Fibroblast of lung (primary cell): Measurements from ENCODE around the gene LCP1. TPM values are rescaled to one million over a fixed set of nuclear protein-coding genes. Genes with fewer than 3 reads are reported as not detected.

Experiments used
- DNase-seq, 2 donors: peaks; one replicate each; pipeline versions ENCODE4 v3.0.0 to v3.0.0-alpha.2; 2010; ENCODE audit warnings: low read depth in 2 of 2
- H2AFZ ChIP-seq: 2 replicates; pipeline ENCODE4 v1.5.1; 2012; ENCODE audit warnings: low read length, control low read depth, inconsistent platforms
- H3K27ac ChIP-seq: 2 replicates; pipeline ENCODE4 v1.5.1; 2011; ENCODE audit warnings: low read length, control low read depth; ENCODE audit not compliant: insufficient read depth
- H3K27me3 ChIP-seq: 2 replicates; pipeline ENCODE4 v1.5.1; 2011; ENCODE audit warnings: mild to moderate bottlenecking, low read length; ENCODE audit not compliant: control insufficient read depth, insufficient read depth
- H3K36me3 ChIP-seq: 2 replicates; pipeline ENCODE4 v1.5.1; 2011; ENCODE audit warnings: low read length; ENCODE audit not compliant: control insufficient read depth, insufficient read depth
- H3K4me1 ChIP-seq: 2 replicates; pipeline ENCODE4 v1.5.1; 2011; ENCODE audit warnings: low read length; ENCODE audit not compliant: control insufficient read depth, insufficient read depth; ENCODE audit errors: extremely low read depth
- H3K4me2 ChIP-seq: 2 replicates; pipeline ENCODE4 v1.5.1; 2011; ENCODE audit warnings: low read length, control low read depth; ENCODE audit not compliant: insufficient read depth; ENCODE audit errors: extremely low read depth
- H3K4me3 ChIP-seq, 4 experiments: fragments of 200-600 bp in 1 of 4; sonication (generic) in 1 of 4; replicated peaks in 1 of 4; 2 replicates each; pipeline ENCODE4 v1.5.1; 2011 to 2016; ENCODE audit warnings: low read length in 4 of 4, low read depth in 3 of 4, mild to moderate bottlenecking in 3 of 4, control low read depth in 2 of 4, inconsistent platforms in 1 of 4, mixed read lengths in 1 of 4; ENCODE audit not compliant: insufficient read depth in 1 of 4; ENCODE audit errors: control extremely low read depth in 1 of 4
- H3K79me2 ChIP-seq: 2 replicates; pipeline ENCODE4 v1.5.1; 2012; ENCODE audit warnings: mild to moderate bottlenecking, low read length, inconsistent platforms; ENCODE audit not compliant: control insufficient read depth, insufficient read depth
- H3K9ac ChIP-seq: 2 replicates; pipeline ENCODE4 v1.5.1; 2011; ENCODE audit warnings: mild to moderate bottlenecking, low read length, control low read depth; ENCODE audit not compliant: insufficient read depth
- H3K9me3 ChIP-seq: 2 replicates; pipeline ENCODE4 v1.5.1; 2012; ENCODE audit warnings: low read depth, low read length; ENCODE audit not compliant: control insufficient read depth, insufficient read depth
- H4K20me1 ChIP-seq: 2 replicates; pipeline ENCODE4 v1.5.1; 2011; ENCODE audit warnings: low read length; ENCODE audit not compliant: control insufficient read depth, insufficient read depth; ENCODE audit errors: extremely low read depth
- EZH2 ChIP-seq: IDR thresholded peaks from 2 replicates; pipeline ENCODE4 v1.5.1; 2012; ENCODE audit warnings: low read length, control low read depth, mild to moderate bottlenecking; ENCODE audit errors: missing control alignments
- polyA plus RNA-seq, 2 donors: library from polyadenylated mRNA; depleted of rRNA in 1 of 2; stranded (reverse) in 1 of 2; unstranded in 1 of 2; fragments of >200 nt; gene quantifications; 2 replicates each; pipeline ENCODE4 v1.2.1, GENCODE V29; 2011 to 2012; ENCODE audit warnings: missing spikeins in 1 of 2
- total RNA-seq: library from RNA; depleted of rRNA; stranded (reverse); fragments of >200 nt; gene quantifications from 2 replicates; pipeline ENCODE4 v1.2.1, GENCODE V29; 2014
- TF ChIP-seq, protein P1 (sequence below), 2 donors: IDR thresholded peaks in 1 of 2; conservative IDR thresholded peaks in 1 of 2; 1 replicate in 1 of 2; 2 replicates in 1 of 2; pipeline ENCODE4 v1.5.1; 2011 to 2012; ENCODE audit warnings: low read length in 2 of 2, control low read depth in 1 of 2, inconsistent platforms in 1 of 2, low read depth in 1 of 2, mild to moderate bottlenecking in 1 of 2

LCP1 gene
- total and polyA plus RNA-seq, 2 donors (not counting 1 experiment from before 2014, with no cell fraction given), result under 0.01 to 0.06 TPM

DNA sequence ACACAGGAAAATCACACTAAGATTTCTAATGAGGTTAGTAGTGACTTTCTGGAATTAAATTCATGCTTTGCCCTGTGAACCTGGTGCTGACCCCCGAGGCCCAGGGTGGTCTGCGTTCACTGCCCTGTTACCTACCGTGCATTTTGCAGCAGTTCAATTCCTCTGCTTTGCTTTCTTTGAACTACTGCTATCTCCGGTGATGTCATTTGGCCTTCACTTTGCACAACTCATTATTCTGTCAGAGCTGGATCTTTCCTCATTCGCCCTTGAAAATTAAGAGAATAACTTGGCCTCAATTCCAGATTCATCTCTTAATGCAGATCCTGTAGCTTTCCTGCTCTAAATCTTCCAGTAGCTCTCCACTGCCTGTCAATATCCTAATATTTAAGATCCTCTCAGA lies 21.0 kb upstream of the LCP1 start:
- H4K20me1 ChIP-seq, result no peaks in the 10 kb centered on the region
- no peak overlapping the region for H3K27ac ChIP-seq
- no peaks in the 10 kb centered on the region for H3K79me2 ChIP-seq
- H3K4me1 ChIP-seq, result no peaks in the 10 kb centered on the region
- no peaks in the 10 kb centered on the region for H3K9me3 ChIP-seq
- no peak overlapping the region for H3K9ac ChIP-seq
- H3K4me3 ChIP-seq, result no peak overlapping the region
- H2AFZ ChIP-seq, result no peak overlapping the region
- no peak for DNase-seq
- H3K4me2 ChIP-seq, result no peak overlapping the region
- H3K36me3 ChIP-seq, result no peaks in the 10 kb centered on the region
- H3K27me3 ChIP-seq, result no peaks in the 10 kb centered on the region
- TF ChIP-seq, protein P1, sequence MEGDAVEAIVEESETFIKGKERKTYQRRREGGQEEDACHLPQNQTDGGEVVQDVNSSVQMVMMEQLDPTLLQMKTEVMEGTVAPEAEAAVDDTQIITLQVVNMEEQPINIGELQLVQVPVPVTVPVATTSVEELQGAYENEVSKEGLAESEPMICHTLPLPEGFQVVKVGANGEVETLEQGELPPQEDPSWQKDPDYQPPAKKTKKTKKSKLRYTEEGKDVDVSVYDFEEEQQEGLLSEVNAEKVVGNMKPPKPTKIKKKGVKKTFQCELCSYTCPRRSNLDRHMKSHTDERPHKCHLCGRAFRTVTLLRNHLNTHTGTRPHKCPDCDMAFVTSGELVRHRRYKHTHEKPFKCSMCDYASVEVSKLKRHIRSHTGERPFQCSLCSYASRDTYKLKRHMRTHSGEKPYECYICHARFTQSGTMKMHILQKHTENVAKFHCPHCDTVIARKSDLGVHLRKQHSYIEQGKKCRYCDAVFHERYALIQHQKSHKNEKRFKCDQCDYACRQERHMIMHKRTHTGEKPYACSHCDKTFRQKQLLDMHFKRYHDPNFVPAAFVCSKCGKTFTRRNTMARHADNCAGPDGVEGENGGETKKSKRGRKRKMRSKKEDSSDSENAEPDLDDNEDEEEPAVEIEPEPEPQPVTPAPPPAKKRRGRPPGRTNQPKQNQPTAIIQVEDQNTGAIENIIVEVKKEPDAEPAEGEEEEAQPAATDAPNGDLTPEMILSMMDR (conservative IDR thresholded peaks at IDR 0.05 in 1 of 2, IDR thresholded peaks at IDR 0.05 in 1 of 2; ENCODE audit: low read depth in 1 of 2, low read length in 2 of 2), result no peak
- TF ChIP-seq EZH2, result no peak

DNA sequence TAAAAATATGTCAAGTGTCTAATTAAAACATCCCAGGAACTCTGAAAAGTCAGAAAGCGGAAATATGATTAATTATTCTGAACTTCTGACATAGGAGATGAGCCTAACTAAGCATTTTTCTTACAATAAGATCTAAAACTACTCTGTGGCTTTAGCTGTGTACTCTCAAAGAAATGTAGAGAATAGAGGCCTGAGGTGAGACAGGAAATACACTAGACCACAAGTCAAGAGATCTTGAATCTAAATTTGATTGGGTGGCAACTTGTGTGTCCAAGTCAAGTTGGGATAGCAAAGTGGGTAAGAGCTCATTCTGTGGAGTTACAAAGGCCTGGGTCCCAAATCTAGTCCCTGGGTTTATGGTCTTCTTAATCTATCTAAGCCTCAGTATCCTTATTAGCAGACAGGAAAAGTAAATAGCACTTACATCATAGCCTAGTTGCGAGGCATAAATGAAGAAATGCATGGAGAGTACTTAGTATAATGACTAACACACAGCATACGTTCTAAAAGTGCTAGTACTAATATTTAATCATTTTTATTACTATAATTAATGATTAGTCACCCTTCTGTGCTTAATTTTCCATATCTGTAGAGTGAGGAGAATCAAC lies 20.3 kb upstream of the LCP1 start:
- Histone ChIP-seq H3K27me3 (no peaks in the 10 kb centered on the region), H3K4me1 (no peaks in the 10 kb centered on the region), H3K4me3 (no peak overlapping the region), H3K9ac (no peak overlapping the region), H3K79me2 (no peaks in the 10 kb centered on the region), H2AFZ (no peak overlapping the region), H3K9me3 (no peaks in the 10 kb centered on the region), H3K36me3 (no peaks in the 10 kb centered on the region), H3K27ac (no peak overlapping the region), H4K20me1 (no peaks in the 10 kb centered on the region), H3K4me2 (no peak overlapping the region)
- TF ChIP-seq EZH2, result no peak
- TF ChIP-seq, protein P1 (conservative IDR thresholded peaks at IDR 0.05 in 1 of 2, IDR thresholded peaks at IDR 0.05 in 1 of 2; ENCODE audit: low read depth in 1 of 2, low read length in 2 of 2), result no peak
- DNase-seq, result no peak

DNA sequence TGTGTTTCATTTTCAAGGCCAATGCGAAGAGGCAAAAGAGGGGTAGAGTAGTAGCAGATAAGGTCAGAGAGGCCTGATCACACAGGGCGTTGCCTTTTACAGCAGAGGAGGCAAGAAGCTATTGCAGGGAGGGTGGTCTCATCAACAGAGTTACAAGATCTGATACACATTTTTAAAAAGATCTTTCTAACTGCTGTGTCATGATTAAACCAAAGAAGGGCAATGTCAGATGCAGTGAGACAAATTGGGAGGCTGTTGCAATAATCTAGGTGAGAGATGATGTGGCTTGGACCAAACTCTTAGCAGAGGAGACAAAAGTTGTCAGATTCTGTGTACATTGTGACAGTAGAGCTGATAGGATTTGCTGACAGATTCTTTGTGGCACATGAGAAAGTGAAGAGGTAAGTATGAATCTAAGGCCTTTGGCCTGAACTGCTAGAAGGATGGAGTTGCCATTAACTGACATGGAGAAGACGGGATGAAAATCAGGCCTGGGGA lies 16.8 kb upstream of the LCP1 start:
- DNase-seq, result no peak

More for the DNA sequence above, 16.8 kb upstream of the LCP1 start:
- no peak overlapping the region for H3K27ac ChIP-seq
- H3K27me3 ChIP-seq, result no peaks in the 10 kb centered on the region
- no peak overlapping the region for H3K4me2 ChIP-seq
- H4K20me1 ChIP-seq, result no peaks in the 10 kb centered on the region
- no peaks in the 10 kb centered on the region for H3K36me3 ChIP-seq
- H3K79me2 ChIP-seq, result no peaks in the 10 kb centered on the region
- no peaks in the 10 kb centered on the region for H3K9me3 ChIP-seq
- H3K4me1 ChIP-seq, result no peaks in the 10 kb centered on the region
- TF ChIP-seq, protein P1 (conservative IDR thresholded peaks at IDR 0.05 in 1 of 2, IDR thresholded peaks at IDR 0.05 in 1 of 2; ENCODE audit: low read depth in 1 of 2, low read length in 2 of 2), result no peak
- TF ChIP-seq EZH2, result no peak
- H3K4me3 ChIP-seq, result no peak overlapping the region
- no peak overlapping the region for H3K9ac ChIP-seq
- H2AFZ ChIP-seq, result no peak overlapping the region
